ENCODE data around the gene STIM2.
"Not testable (repeated sequence)": the region's sequence is repeated elsewhere in the genome, so short reads cannot be mapped to it uniquely, and the experiment has no call there.

The STIM2 gene

DNA sequence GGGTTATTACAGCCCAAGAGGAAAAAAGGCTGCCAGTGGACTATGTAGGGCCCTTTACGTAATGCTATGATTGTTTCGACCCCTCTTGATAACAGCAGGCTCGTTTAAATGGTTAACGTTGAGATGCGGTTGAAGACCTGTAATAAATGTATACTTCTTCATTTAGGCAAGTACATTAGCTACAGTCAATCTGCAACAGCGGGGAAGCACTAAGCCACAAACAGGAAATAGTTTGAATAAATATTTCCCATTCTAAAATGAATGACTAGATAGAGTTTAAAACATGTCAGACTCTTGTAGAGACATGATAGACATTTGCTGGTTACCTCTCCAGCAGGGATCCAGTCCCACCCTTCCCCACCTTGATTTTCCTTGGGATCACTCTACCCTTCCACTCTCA lies 38.1 kb upstream of the STIM2 start:
- Histone ChIP-seq H3K9ac (ENCODE audit: low read length) (no peak overlapping the region), H3K27me3 (ENCODE audit: control insufficient read depth in 1 of 2, insufficient read depth in 2 of 2, low read length in 2 of 2) (no peaks in the 10 kb centered on the region), H3K27ac (ENCODE audit: low read depth, low read length) (no peak overlapping the region), H3K4me1 (ENCODE audit: insufficient read depth, low read length) (no peaks in the 10 kb centered on the region), H3K4me3 (ENCODE audit: low read depth in 1 of 2, low read length in 2 of 2) (no peak overlapping the region), H3K36me3 (ENCODE audit: insufficient read depth, low read length) (no peaks in the 10 kb centered on the region), H3K9me3 (ENCODE audit: low read length) (no peaks in the 10 kb centered on the region)

DNA sequence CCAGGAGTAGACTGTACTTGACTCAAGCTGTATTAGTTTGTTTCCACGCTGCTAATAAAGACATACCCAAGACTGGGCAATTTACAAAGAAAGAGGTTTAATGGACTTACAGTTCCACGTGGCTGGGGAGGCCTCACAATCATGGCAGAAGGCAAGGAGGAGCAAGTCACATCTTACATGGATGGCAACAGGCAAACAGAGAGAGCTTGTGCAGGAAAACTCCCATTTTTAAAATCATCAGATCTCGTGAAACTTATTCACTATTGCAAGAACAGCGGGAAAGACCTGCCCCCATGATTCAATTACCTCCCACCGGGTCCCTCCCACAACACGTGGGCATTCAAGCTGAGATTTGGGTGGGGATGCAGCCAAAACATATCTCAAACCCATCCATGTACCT lies 37.7 kb upstream of the STIM2 start:
- H3K9me3 ChIP-seq (ENCODE audit: low read length); H3K27me3 ChIP-seq (ENCODE audit: control insufficient read depth in 1 of 2, insufficient read depth in 2 of 2, low read length in 2 of 2); H3K36me3 ChIP-seq (ENCODE audit: insufficient read depth, low read length); H3K4me1 ChIP-seq (ENCODE audit: insufficient read depth, low read length); H3K4me3 ChIP-seq (ENCODE audit: low read depth in 1 of 2, low read length in 2 of 2); H3K9ac ChIP-seq (ENCODE audit: low read length); H3K27ac ChIP-seq (ENCODE audit: low read depth, low read length): not testable (repeated sequence)

DNA sequence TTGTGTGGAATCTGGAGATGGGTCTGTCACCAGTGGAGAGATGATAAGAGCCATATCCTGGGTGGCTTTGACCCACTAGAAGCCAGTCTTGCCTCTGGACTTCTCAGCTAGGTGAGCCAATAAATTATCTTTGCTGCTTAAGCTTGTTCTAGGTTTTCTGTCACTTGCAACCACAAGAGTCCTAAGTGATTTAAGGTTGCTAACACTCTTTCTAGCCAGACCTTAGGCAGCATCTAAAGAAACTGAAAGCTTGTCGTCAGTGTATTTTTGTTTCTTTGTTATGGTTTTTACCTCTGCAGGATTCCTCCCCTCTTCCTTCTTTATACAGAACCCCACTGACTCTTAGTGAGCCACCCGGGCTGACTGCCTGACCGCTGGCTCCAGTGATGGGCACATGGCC lies 37.1 kb upstream of the STIM2 start:
- Histone ChIP-seq H3K27ac (ENCODE audit: low read depth, low read length) (no peak overlapping the region), H3K4me3 (ENCODE audit: low read depth in 1 of 2, low read length in 2 of 2) (no peak overlapping the region), H3K27me3 (ENCODE audit: control insufficient read depth in 1 of 2, insufficient read depth in 2 of 2, low read length in 2 of 2) (no peaks in the 10 kb centered on the region), H3K4me1 (ENCODE audit: insufficient read depth, low read length) (no peaks in the 10 kb centered on the region), H3K36me3 (ENCODE audit: insufficient read depth, low read length) (no peaks in the 10 kb centered on the region), H3K9me3 (ENCODE audit: low read length) (no peaks in the 10 kb centered on the region), H3K9ac (ENCODE audit: low read length) (no peak overlapping the region)

DNA sequence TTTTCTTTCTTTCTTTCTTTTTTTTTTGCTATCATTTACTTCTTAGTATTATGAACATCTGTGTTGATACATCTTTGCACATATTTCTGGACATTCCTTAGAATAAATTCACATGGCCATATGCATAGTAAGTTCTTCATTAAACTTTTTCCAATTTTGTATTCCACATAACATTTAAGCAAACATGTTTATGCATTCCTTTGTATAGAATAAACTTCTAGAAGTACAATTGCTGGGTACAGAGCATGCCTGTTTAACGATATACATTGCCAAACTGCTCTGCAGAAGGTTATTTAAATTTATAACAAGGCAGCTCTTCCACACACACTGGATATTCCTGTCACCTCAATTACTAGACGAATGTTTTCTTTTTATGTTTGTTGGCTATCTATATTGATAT lies 36.0 kb upstream of the STIM2 start:
- no peak overlapping the region for H3K27ac ChIP-seq (ENCODE audit: low read depth, low read length)
- no peaks in the 10 kb centered on the region for H3K27me3 ChIP-seq (ENCODE audit: control insufficient read depth in 1 of 2, insufficient read depth in 2 of 2, low read length in 2 of 2)
- no peaks in the 10 kb centered on the region for H3K9me3 ChIP-seq (ENCODE audit: low read length)

DNA sequence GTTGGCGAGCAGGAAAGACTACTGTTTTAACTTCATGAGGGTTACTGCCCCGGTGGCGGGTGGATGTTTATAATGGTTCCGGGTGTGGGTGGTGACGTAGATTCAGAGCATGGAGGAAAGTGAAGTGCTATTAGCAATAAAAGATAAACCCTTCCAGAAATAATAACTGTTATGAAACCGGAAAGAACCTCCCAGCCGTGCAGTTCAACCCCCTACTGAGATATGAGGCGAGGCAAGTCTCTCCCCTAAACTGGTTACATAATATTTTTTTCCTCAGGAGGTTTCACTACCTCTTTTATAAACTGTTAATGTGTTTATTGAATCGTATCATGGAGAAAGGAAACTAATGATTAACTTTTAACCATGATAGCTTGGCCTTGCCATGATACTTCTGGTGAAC lies 33.9 kb upstream of the STIM2 start:
- H3K27ac ChIP-seq (ENCODE audit: low read depth, low read length): no peak overlapping the region
- H3K9ac ChIP-seq (ENCODE audit: low read length): no peak overlapping the region

More for the DNA sequence above, 36.0 kb upstream of the STIM2 start:
- Histone ChIP-seq H3K4me3 (ENCODE audit: low read depth in 1 of 2, low read length in 2 of 2) (no peak overlapping the region), H3K36me3 (ENCODE audit: insufficient read depth, low read length) (no peaks in the 10 kb centered on the region), H3K4me1 (ENCODE audit: insufficient read depth, low read length) (no peaks in the 10 kb centered on the region), H3K9ac (ENCODE audit: low read length) (no peak overlapping the region)

DNA sequence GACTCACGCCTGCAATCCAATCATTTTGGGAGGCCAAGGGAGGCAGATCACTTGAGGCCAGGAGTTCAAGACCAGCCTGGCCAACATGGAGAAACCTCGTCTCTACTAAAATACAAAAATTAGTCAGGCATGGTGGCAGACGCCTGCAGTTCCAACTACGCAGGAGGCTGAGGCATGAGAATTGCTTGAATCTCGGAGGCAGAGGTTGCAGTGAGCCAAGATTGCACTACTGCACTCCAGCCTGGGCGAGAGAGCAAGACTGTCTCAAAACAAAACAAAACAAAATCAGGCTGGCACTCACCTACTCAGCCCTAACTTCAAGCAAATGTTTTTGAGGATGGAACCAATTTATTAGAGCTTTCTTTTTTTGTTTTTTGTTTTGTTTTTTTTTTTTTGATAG lies 33.3 kb upstream of the STIM2 start:
- H3K27me3 ChIP-seq (ENCODE audit: control insufficient read depth in 1 of 2, insufficient read depth in 2 of 2, low read length in 2 of 2); H3K9ac ChIP-seq (ENCODE audit: low read length); H3K27ac ChIP-seq (ENCODE audit: low read depth, low read length); H3K9me3 ChIP-seq (ENCODE audit: low read length); H3K4me3 ChIP-seq (ENCODE audit: low read depth in 1 of 2, low read length in 2 of 2); H3K36me3 ChIP-seq (ENCODE audit: insufficient read depth, low read length); H3K4me1 ChIP-seq (ENCODE audit: insufficient read depth, low read length): not testable (repeated sequence)

More for the DNA sequence above, 33.9 kb upstream of the STIM2 start:
- no peaks in the 10 kb centered on the region for H3K4me1 ChIP-seq (ENCODE audit: insufficient read depth, low read length)
- no peaks in the 10 kb centered on the region for H3K27me3 ChIP-seq (ENCODE audit: control insufficient read depth in 1 of 2, insufficient read depth in 2 of 2, low read length in 2 of 2)
- H3K9me3 ChIP-seq (ENCODE audit: low read length): no peaks in the 10 kb centered on the region
- no peak overlapping the region for H3K4me3 ChIP-seq (ENCODE audit: low read depth in 1 of 2, low read length in 2 of 2)
- no peaks in the 10 kb centered on the region for H3K36me3 ChIP-seq (ENCODE audit: insufficient read depth, low read length)

DNA sequence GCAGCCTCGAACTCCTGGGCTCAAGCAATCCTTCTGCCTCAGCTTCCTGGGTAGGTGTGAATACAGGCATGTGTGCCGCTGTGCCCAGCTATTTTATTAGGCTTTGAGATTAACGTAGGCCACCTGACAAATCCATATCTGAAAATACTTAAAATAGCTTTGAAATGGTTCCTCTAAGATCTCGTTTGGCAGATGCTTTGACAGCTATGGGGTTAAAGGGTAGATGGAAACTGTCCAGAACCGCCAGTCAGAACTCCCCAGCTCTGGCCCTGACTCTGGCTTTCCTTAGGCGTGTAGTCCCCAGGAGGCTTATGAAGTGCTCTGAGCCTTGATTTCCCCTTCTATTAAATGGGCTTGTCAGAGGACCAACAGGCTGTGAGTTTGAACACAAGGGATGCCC lies 32.8 kb upstream of the STIM2 start:
- no peak overlapping the region for H3K4me3 ChIP-seq (ENCODE audit: low read depth in 1 of 2, low read length in 2 of 2)
- H3K27ac ChIP-seq (ENCODE audit: low read depth, low read length): no peak overlapping the region
- no peaks in the 10 kb centered on the region for H3K9me3 ChIP-seq (ENCODE audit: low read length)

GRCh38 chr4:26829018-26829417 lies 31.6 kb upstream of the STIM2 start:
- no peaks in the 10 kb centered on the region for H3K27me3 ChIP-seq (ENCODE audit: control insufficient read depth in 1 of 2, insufficient read depth in 2 of 2, low read length in 2 of 2)
- H3K4me3 ChIP-seq (ENCODE audit: low read depth in 1 of 2, low read length in 2 of 2): no peak overlapping the region
- no peak overlapping the region for H3K27ac ChIP-seq (ENCODE audit: low read depth, low read length)
- H3K9ac ChIP-seq (ENCODE audit: low read length): no peak overlapping the region
- no peaks in the 10 kb centered on the region for H3K36me3 ChIP-seq (ENCODE audit: insufficient read depth, low read length)
- H3K9me3 ChIP-seq (ENCODE audit: low read length): no peaks in the 10 kb centered on the region
- no peaks in the 10 kb centered on the region for H3K4me1 ChIP-seq (ENCODE audit: insufficient read depth, low read length)

More for the DNA sequence above, 32.8 kb upstream of the STIM2 start:
- H3K27me3 ChIP-seq (ENCODE audit: control insufficient read depth in 1 of 2, insufficient read depth in 2 of 2, low read length in 2 of 2): no peaks in the 10 kb centered on the region
- H3K36me3 ChIP-seq (ENCODE audit: insufficient read depth, low read length): no peaks in the 10 kb centered on the region
- no peak overlapping the region for H3K9ac ChIP-seq (ENCODE audit: low read length)
- H3K4me1 ChIP-seq (ENCODE audit: insufficient read depth, low read length): no peaks in the 10 kb centered on the region

DNA sequence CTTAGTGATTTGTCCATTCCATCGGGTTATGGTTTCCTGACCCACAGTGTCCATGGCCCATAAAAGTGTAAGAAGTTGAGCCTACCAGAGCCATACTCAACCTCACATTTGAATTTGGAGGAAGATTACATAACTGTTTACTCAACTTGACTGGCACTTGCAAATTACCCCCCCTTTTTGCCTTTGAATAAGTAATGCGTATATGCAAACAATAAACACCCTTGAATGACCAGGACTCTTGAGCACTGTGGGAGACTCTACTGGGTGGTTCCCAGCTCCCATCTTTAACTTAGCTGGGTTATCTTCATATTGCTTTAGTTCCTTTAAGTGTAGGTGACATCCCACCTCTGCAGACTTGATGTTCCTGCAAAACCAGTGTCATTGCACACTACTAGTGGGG lies 30.6 kb upstream of the STIM2 start:
- H3K9ac ChIP-seq (ENCODE audit: low read length): no peak overlapping the region
- no peaks in the 10 kb centered on the region for H3K36me3 ChIP-seq (ENCODE audit: insufficient read depth, low read length)
- H3K27me3 ChIP-seq (ENCODE audit: control insufficient read depth in 1 of 2, insufficient read depth in 2 of 2, low read length in 2 of 2): no peaks in the 10 kb centered on the region
- no peak overlapping the region for H3K27ac ChIP-seq (ENCODE audit: low read depth, low read length)
- H3K4me3 ChIP-seq (ENCODE audit: low read depth in 1 of 2, low read length in 2 of 2): no peak overlapping the region
- H3K4me1 ChIP-seq (ENCODE audit: insufficient read depth, low read length): no peaks in the 10 kb centered on the region
- H3K9me3 ChIP-seq (ENCODE audit: low read length): no peaks in the 10 kb centered on the region

DNA sequence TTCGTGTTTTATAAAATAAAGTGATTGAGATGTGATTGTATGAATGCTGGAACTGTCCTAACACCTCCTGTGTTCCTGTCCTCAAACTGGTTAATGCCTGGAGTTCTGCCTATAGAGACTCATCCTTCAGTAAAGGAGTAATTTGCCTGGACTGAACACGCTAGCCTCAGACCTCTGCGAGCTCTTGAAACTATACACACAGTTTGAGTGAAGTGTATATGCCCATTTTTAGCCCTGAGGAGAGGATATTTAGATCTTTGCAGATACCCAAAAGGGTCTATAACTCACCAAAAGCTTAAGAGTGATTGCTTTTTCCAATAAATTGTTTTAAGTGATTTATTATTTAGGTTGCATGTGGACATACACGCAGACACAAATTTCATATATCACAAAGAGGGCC lies 29.9 kb upstream of the STIM2 start:
- Histone ChIP-seq H3K9me3 (ENCODE audit: low read length) (no peaks in the 10 kb centered on the region), H3K27me3 (ENCODE audit: control insufficient read depth in 1 of 2, insufficient read depth in 2 of 2, low read length in 2 of 2) (no peaks in the 10 kb centered on the region), H3K27ac (ENCODE audit: low read depth, low read length) (no peak overlapping the region), H3K4me1 (ENCODE audit: insufficient read depth, low read length) (no peaks in the 10 kb centered on the region), H3K9ac (ENCODE audit: low read length) (no peak overlapping the region), H3K36me3 (ENCODE audit: insufficient read depth, low read length) (no peaks in the 10 kb centered on the region), H3K4me3 (ENCODE audit: low read depth in 1 of 2, low read length in 2 of 2) (no peak overlapping the region)

- Histone ChIP-seq H3K4me1 (ENCODE audit: insufficient read depth, low read length) (no peaks in the 10 kb centered on the region), H3K9me3 (ENCODE audit: low read length) (no peaks in the 10 kb centered on the region), H3K36me3 (ENCODE audit: insufficient read depth, low read length) (no peaks in the 10 kb centered on the region), H3K9ac (ENCODE audit: low read length) (no peak overlapping the region), H3K27me3 (ENCODE audit: control insufficient read depth in 1 of 2, insufficient read depth in 2 of 2, low read length in 2 of 2) (no peaks in the 10 kb centered on the region), H3K27ac (ENCODE audit: low read depth, low read length) (no peak overlapping the region), H3K4me3 (ENCODE audit: low read depth in 1 of 2, low read length in 2 of 2) (no peak overlapping the region)
Observed at GRCh38 chr4:26836539-26836938, 24.1 kb upstream of the STIM2 start.

DNA sequence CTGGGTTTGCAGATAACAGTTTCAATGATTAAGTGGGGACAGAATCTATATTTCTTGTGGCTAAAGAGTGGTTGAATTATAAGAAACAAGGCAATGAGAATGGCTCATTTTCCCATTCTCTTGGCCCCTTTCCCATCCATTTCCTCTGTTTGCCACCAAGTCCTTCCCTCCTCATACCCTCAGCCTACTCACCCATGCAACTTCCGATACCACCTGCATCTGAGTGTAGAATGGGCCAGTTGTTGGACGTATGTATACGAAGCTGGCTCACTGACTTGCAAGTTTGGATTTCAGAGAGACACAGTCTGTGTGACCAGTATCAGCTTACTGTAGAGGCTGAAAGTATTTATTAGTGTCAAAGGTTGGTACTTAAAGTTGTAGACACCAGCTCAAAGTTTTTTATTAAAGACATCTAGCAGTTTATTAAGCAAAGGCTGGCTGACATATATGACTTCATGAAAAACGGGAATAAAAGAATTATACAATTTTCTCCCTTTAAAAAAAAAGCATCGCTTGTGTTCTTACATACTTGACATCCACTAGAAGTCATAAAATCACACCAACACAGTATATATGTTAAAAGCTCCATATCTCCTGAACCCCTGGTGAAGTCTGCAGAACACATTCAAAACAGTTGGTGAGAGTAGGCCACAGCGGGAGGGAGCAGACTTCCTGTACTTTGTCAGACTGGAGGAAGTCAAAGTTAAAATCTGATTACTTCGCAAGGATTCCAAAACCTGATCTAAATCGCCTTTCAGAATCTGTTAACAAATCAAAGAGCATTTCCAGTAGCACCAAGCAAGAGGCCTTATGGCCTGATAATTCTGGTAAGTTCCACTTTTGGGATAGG lies 22.4 kb upstream of the STIM2 start:
- no peaks in the 10 kb centered on the region for H3K27me3 ChIP-seq (ENCODE audit: control insufficient read depth in 1 of 2, insufficient read depth in 2 of 2, low read length in 2 of 2)
- no peak overlapping the region for H3K9ac ChIP-seq (ENCODE audit: low read length)
- no peaks in the 10 kb centered on the region for H3K4me1 ChIP-seq (ENCODE audit: insufficient read depth, low read length)
- no peak overlapping the region for H3K27ac ChIP-seq (ENCODE audit: low read depth, low read length)
- H3K9me3 ChIP-seq (ENCODE audit: low read length): no peaks in the 10 kb centered on the region
- H3K4me3 ChIP-seq (ENCODE audit: low read depth in 1 of 2, low read length in 2 of 2): no peak overlapping the region
- no peaks in the 10 kb centered on the region for H3K36me3 ChIP-seq (ENCODE audit: insufficient read depth, low read length)

Measured in muscle layer of colon (tissue), 2 donors.